Fibroblast of peridontal ligament (primary cell): ENCODE data around the gene USP32.
"Not testable (repeated sequence)": the region's sequence is repeated elsewhere in the genome, so short reads cannot be mapped to it uniquely, and the experiment has no call there.

ENCODE experiments used
- DNase-seq: peaks from one replicate; pipeline ENCODE4 v3.0.0-alpha.2; 2010; ENCODE audit errors: extremely low read depth

Gene USP32, protein sequence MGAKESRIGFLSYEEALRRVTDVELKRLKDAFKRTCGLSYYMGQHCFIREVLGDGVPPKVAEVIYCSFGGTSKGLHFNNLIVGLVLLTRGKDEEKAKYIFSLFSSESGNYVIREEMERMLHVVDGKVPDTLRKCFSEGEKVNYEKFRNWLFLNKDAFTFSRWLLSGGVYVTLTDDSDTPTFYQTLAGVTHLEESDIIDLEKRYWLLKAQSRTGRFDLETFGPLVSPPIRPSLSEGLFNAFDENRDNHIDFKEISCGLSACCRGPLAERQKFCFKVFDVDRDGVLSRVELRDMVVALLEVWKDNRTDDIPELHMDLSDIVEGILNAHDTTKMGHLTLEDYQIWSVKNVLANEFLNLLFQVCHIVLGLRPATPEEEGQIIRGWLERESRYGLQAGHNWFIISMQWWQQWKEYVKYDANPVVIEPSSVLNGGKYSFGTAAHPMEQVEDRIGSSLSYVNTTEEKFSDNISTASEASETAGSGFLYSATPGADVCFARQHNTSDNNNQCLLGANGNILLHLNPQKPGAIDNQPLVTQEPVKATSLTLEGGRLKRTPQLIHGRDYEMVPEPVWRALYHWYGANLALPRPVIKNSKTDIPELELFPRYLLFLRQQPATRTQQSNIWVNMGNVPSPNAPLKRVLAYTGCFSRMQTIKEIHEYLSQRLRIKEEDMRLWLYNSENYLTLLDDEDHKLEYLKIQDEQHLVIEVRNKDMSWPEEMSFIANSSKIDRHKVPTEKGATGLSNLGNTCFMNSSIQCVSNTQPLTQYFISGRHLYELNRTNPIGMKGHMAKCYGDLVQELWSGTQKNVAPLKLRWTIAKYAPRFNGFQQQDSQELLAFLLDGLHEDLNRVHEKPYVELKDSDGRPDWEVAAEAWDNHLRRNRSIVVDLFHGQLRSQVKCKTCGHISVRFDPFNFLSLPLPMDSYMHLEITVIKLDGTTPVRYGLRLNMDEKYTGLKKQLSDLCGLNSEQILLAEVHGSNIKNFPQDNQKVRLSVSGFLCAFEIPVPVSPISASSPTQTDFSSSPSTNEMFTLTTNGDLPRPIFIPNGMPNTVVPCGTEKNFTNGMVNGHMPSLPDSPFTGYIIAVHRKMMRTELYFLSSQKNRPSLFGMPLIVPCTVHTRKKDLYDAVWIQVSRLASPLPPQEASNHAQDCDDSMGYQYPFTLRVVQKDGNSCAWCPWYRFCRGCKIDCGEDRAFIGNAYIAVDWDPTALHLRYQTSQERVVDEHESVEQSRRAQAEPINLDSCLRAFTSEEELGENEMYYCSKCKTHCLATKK (N-terminal part only)

DNA sequence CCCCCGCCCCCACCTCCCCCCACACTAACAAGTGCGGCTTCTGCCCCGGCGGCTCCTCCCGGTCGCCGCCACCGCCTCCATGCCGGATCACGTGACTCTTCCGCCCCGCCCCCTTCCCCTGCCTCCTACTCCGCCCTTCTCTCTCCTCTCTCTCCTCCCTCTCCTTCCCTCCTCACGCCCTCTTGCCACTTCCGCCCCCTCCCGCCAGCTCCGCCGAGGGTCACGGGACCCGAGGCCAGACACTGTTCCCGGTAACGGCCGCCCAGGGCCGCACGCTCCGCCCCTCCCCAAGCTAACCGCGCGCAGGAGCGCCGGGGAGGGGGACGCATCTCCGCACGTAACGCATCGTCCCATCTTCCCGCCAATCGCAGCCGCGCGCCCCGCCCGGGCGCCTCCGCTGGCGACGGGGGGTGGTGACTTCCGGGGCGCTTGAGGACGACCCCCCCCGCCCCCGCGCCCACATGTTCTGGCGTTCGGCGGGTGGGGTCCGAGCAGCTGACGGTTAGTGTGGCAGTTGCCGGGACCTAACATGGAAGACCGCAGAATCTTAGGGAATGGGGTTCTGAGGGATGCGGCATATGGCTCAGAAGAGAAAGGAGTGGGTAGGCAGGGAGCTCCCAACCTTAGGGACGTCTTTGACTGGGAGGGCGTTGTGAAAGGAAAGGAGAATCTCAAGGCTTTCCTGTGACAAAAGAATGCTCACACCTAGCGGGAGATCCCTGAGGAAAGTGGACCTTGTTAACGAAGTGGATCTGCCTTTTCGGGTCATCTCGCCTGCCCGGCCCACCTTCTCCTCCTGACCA is at the start of gene USP32:
USP32 (minus strand) TSS at position 92 of the 803 bp plus-strand sequence. CDS start 194 bp downstream, outside the sequence.
- peak; percentile 97 for DNase-seq

DNA sequence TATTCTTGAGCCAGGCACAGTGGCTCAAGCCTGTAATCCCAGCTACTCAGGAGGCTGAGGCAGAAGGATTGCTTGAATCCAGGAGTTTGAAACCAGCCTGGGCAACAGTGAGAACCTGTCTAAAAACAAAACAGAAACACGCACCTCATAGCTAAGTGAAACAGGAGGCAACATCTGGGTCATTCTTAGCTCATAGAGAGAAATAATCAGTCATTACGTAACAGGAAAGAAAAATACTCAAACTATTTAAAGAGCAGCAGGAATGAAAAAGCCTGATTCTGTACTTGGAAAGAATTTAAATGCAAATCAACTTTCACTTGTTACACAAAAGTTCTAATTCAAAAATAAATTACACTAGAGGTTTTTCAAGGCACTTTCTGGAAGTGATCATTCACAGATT is 47.6 kb upstream of the USP32 start:
- peak; percentile 76 for DNase-seq

DNA sequence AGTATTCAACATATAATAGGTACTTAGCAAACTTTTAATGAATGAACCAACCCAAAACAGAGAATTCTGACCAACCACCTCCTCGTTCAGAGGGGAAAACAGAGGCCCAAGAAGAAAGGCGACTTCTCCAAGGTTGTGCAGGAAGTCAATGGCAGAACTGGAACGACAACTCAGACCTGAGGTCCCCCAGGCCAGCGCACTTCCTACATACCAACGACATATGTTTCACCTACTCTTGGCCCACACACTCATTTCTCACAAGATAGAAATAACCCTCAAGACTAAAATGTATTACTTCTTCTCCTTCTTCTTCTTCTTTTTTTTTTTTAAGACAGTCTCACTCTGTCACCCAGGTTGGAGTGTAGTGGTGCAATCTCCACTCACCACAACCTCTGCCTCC is 44.7 kb upstream of the USP32 start:
- no peak for DNase-seq

DNA sequence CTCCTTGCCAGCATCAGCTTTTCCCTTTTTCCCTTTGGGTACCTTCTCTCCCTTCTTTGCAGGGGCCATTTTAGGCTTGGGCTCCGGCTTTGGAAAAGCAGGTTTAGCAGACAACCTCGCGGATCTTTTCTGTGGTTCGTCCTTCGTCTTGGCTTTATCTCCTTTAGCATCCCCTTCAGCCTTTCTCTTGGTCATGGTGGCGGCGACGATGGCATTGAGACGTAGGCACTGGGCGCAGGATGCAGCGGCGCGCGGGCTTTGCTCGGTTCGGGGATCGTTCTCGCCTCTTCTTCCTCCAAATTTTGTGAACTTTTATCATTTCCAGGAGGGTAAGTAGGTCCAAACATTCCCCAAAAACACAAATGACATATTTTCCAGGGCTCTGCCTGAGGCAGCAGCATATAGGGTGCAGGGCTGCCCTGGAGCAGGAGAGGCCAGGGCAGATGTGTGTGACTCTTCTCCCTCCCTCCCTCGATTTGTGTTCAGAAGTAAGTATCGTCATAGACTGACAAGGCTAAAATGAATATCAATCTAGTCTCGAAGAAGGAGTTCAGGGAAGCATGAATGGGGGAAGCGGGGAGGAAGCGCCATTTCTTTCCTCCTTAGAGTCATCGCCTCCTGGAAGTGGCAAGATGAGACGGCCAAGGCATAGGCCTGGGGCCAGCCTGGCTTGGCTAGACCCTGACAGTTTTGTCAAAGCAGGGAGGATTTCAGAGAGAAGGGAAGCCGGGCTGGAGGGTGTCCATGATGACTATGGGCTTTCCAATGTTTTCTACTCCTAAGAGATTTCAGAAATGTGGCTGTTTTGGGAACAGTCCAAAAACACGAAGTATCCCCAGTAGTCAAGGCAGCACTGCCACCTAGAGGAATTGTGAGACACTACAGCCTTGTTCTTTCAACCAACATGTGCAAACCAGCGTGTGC is 43.6 kb upstream of the USP32 start:
- DNase-seq = peak; percentile 97

DNA sequence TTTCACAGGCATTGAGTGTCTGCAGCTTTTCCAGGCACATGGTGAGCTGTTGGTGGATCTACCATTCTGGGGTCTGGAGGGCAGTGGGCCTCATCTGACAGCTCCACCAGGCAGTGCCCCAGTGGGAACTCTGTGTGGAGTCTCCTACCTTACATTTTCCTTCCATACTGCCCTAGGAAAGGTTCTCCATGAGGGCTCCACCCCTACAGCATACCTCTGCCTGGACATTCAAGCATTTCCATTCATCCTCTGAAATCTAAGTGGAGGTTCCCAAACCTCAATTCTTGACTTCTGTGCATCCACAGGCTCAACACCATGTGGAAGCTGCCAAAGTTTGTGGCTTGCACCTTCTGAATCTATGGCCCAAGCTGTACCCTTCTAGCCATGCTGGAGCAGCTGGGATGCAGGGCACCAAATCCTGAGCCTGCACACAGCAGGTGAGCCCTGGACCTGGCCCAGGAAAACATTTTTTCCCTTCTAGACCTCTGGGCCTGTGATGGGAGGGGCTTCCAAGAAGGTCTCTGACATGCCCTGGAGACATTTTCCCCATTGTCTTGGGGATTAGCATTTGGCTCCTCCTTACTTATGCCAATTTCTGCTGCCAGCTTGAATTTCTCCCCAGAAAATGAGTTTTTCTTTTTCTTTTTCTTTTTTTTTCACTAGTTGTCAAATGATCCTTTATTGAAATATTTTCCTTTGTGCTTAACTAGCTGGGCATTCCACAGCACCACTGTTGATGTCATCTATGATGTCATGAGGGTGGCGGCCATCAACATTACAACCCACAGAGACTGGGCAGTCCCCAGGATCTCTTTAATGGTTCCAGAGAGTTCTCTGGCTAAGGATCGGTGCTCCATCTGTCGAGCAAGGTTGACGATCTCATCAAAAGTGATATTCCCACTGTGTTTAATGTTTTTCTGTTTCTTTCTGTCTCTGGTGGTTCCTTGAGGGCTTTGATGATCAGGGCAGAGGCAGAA is 41.4 kb upstream of the USP32 start:
- not testable (repeated sequence) for DNase-seq

DNA sequence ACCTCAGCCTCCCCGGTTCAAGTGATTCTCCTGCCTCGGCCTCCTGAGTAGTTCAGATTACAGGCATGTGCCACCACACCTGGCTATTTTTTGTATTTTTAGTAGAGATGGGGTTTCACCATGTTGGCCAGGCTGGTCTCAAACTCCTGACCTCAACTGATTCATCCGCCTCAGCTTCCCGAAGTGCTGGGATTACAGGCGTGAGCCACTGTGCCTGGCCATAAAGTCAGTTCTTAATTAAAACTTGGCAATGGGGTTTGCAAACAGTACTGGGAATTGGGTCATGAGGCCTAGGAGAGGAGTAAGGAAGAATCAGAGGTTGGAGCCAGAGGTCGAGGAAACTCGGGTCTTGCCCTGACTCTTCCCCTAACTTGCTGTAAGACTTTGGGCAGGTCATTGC is 38.6 kb upstream of the USP32 start:
- not testable (repeated sequence) for DNase-seq

DNA sequence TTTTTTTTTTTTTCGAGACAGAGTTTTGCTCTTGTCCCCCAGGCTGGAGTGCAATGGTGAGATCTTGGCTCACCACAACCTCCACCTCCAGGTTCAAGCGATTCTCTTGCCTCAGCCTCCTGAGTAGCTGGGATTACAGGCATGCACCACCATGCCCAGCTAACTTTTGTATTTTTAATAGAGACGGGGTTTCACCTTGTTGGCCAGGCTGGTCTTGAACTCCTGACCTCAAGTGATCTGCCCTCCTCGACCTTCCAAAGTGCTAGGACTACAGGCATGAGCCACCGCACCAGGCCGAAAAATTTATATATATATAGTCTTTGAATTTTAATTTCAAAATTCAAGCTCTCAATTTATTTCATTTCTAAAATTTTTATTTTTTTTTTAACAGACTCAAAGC is 36.6 kb upstream of the USP32 start:
- DNase-seq = not testable (repeated sequence)

DNA sequence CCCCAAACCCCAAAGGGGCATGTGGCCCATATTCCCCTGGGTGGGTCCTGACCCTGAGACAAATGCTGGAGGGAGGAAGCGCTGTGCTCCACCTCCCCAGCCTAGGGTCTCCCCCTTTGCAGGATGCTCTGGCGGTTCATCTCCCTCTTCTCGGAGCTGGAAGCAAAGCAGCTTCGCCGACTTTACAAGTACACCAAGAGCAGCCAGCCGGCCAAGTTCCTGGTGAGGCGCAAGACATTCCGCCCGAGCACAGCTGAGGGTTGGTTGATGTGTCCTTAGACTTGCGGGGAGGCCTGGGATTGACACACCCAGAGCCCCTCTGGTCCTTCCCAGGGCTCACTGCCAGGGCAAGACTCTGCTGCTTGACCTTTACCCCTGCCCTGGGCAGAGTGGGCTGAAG is 34.7 kb upstream of the USP32 start:
- DNase-seq = no peak

DNA sequence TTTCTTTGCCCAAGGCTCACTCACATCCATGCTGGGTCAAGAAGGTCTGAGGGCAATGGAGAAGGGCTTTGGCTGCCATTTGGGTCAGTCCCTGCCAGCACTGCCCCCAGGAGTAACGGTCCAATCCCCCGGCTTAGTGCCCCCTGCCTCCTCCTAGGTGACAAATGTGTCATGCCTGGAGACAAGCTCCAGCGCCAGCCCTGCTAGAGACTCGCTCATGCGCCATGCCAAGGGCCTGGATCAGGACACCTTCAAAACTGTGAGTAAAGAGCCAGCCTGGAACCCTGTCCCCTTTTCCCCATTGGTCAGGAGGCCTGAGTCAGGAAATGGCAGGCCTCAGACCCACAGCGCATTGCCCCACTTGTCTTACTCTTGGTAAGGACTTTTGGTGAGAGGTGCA is 33.7 kb upstream of the USP32 start:
- no peak for DNase-seq

DNA sequence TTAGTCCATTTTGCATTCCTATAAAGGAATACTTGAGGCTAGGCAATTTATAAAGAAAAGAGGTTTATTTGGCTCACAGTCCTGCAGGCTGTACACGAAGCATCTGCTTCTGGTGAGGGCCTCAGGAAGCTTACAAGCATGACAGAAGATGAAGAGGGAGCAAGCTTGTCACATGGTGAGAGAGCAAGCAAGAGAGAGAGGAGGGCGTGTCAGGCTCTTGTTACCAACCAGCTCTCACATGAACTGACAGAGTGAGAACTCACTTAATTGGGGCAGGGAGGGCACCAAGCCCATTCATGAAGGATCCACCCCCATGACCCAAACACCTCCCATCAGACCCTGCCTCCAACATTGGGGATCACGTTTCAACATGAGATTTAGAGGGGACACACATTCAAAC is 31.9 kb upstream of the USP32 start:
- no peak for DNase-seq

DNA sequence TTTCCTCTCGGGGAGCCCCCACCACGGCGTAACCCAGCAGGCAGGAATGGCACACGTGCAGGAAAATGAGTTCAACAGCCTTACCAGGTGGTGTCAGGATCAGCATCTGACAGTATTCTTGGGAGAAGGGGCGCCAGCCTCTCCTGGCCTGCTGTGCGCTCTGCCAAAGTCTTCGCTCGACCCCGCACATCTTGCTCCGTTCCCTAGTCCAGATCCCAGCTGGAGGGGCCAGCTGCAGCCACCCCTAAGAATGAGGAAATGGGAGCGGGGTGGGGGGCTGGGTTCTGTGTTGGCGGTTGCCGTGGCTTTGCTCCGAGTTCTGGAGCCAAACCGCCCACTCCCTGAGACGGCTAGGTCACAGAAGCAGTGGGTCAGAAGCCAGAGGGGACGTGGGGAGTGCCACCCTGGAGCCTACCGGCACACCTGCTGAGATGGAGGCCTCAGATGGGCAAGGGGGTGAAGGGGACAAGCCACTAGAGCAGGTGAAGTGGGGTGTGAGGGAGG is 30.3 kb upstream of the USP32 start, which contains the start of gene CHCT1:
CHCT1 (plus strand) TSS at position 328 of the 504 bp plus-strand sequence; CDS start at position 432, 104 bp downstream.
- DNase-seq = no peak

DNA sequence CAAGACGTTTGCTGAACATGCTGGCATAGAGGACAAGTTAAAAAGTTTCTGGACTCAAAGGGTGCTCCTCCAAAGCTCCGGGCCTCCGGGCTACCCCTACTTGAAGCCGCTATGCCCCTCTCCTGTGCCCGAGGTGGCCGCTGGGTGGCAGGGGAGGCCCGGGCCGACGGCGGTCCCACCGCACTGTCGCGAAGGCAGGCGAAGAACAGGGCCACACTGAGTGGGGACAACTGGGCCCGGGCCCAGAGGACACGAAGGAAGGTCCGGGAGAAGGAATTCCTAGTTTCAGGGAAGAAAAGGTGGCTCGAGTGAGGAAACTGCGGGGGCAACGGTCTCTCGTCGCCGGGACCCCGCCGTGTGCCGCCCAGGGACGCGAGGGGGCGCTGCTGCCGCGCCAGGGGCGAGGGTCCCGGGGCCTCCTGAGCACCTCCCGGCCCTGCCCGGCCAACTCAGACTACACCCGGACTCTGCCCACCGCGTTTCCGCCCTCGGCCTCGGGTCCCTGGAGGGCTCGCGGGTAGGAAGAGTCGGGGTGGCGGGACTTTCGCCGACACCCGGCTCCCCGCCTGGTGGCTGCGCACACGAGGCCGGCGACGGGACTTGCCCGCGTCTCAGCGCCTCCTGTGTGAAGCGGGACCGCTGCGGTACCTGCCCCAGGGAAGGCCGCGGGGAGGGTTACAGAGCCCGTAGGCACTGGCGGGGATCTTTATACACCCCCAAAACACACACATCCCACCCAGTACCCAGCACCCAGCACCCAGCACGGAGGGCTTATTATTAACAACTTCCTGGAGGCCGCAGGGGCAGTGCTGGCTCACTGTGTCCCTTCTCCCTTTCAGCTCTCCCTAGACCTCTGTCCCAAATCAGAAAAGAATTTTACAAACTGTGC is 29.6 kb upstream of the USP32 start:
- DNase-seq = peak; percentile 47

DNA sequence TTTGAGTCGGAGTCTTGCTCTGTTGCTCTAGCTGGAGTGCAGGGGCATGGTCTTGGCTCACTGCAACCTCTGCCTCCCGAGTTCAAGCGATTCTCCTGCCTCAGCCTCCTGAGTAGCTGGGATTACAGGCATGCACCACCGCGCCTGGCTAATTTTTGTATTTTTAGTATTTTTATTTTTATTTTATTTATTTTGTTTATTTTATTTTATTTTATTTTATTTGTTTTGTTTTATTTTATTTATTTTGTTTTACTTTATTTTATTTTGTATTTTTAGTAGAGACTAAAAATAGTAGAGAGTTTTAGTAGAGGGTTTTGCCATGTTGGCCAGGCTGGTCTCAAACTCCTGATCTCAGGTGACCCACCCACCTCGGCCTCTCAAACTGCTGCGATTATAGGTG is 27.9 kb upstream of the USP32 start:
- DNase-seq = not testable (repeated sequence)

DNA sequence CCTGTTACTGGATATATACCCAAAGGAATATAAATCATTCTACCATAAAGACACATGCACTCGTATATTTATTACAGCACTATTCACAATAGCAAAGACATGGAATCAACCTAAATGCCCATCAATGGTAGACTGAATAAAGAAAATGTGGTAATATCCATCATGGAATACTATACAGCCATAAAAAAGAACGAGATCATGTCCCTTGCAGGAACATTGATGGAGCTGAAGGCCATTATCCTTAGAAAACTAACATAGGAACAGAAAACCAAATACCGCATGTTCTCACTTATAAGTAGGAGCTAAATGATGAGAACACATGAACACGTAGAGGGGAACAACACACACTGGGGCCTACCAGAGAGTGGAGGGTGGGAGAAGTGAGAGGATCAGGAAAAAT is 27.1 kb upstream of the USP32 start:
- not testable (repeated sequence) for DNase-seq

DNA sequence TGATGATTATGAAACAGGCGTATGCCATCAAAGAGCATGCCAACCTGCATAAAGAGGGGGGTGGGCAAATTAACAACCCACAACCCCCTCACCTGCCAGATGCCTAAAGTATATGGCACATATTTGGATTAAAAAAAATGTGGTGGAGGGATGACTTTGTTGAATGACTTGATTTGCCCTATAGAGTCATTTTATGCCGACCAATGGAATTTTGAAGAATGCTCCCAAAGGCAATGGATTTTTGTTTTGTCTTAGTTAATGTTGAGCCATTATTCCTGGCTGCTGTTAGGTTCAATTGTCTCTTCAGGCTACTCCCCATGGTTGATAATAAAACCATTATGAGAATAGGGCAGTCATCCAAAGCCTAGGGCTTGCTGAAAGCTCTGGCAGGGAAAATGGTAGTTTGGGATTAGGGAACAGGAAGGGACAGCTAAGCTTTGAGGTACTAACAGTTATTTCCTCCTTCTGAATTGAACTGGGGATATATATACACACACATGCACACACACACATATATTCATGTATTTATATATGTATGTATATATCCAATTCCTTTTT is 24.5 kb upstream of the USP32 start:
- peak; percentile 16 for DNase-seq

DNA sequence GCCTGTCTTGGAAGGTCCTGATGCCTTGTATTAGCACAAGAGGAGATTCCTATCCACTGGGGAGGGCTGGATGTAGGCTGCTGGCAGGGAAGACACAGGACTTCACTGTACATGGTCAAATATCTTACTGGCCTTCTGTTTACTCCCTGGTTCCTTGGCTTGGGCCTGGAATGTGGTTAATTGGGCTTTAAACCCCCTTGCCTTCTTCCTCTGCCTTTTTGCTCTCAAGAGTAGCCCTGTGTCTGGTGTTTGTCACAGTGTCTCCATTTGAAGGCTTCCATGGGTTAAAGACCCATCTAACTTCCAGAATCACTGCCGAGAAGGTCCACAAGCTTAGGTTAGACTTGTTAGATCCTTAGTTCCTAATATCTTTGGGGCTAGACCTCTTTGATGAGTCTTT is 23.2 kb upstream of the USP32 start:
- no peak for DNase-seq

DNA sequence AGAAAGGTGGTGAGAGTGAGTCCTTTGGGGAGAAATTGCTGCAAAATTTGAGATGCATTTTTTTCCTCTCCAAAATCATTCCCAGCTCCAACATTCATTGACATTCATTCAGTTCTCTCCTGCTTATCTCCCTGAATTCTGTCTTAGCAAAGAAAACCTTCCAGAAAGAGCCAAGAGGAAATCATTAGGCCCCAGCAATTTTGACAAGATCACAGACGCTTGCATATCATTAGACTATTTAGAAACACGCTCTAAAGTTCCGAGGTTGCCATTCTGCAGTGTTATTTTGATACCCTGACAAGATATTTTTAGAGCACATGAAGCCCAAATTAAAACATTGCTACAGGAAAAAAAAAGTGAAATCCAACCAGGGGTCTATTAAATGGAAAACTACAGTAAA is 20.8 kb upstream of the USP32 start:
- DNase-seq = no peak
